Ovary (tissue), 3 donors: ENCODE measurements around the gene CFAP251.

Experiments used
- CTCF ChIP-seq, 3 donors: fragments of 450-650 bp in 2 of 3; fragments of 200-600 bp in 1 of 3; IDR thresholded peaks; one replicate each; pipeline versions ENCODE4 v1.5.1 to v1.8.0; 2016 to 2022; ENCODE audit warnings: antibody characterized with exemption in 3 of 3, mild to moderate bottlenecking in 1 of 3
- EP300 ChIP-seq: sonication (generic); formaldehyde crosslinking; IDR thresholded peaks from one replicate; pipeline ENCODE4 v1.6.1; 2017; ENCODE audit warnings: antibody characterized with exemption
- POLR2A ChIP-seq: fragments of 450-650 bp; IDR thresholded peaks from one replicate; pipeline ENCODE4 v1.6.1; 2017; ENCODE audit warnings: antibody characterized with exemption, mild to moderate bottlenecking, moderate library complexity
- donor health status: DM: no; HTN: no; CAD: no.

GRCh38 chr12:121933522-121934308 lies 15.3 kb downstream of the CFAP251 start:
- no peak for TF ChIP-seq CTCF (IDR thresholded peaks at IDR 0.05)
- TF ChIP-seq POLR2A: no peak
- no peak for TF ChIP-seq EP300
